Measurements from ENCODE around the gene PSMC1. TPM values are rescaled to one million over a fixed set of nuclear protein-coding genes. Genes with fewer than 3 reads are reported as not detected.

Gene PSMC1
- total RNA-seq, 1 donor from 2014 or later: 84.5 TPM

GRCh38 chr14:90281756-90282155, 25.4 kb downstream of the PSMC1 start:
- TF ChIP-seq CTCF (IDR thresholded peaks at IDR 0.05; ENCODE audit: unreplicated experiment): no peak
- Mint-ChIP-seq H3K27ac (no peak overlapping the region), H3K36me3 (peaks cover 25% of the 10 kb centered on the region), H3K4me3 (no peak overlapping the region), H3K27me3 (ENCODE audit: low read depth) (no peaks in the 10 kb centered on the region), H3K9me3 (no peaks in the 10 kb centered on the region), H3K4me1 (no peaks in the 10 kb centered on the region)
- no peak for DNase-seq (ENCODE audit: low spot score in 2 of 2, unreplicated experiment in 2 of 2)

DNA sequence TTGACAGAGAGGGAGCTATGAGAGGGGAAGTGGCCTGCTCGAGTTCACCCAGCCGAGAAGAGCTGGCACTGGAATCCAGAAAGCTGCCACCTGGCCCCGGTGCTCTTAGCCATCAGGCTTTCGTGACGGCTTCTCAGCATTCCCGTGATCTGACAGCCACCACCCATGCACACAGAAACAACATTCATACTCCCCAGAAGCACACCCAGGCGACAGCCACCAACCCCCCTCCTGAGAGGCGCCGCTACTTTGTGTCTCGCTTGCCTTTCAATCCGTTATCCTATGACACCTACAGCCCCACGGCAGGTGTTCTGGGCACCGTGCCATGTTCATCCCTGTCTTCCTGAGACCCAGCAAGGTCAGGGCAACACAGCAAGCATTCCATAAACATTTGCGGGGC, 31.4 kb downstream of the PSMC1 start:
- Mint-ChIP-seq H3K4me1 (peaks cover 2% of the 10 kb centered on the region), H3K9me3 (no peaks in the 10 kb centered on the region), H3K27ac (no peak overlapping the region), H3K4me3 (no peak overlapping the region), H3K36me3 (peaks cover 31% of the 10 kb centered on the region), H3K27me3 (ENCODE audit: low read depth) (no peaks in the 10 kb centered on the region)
- DNase-seq (ENCODE audit: low spot score in 2 of 2, unreplicated experiment in 2 of 2): no peak
- no peak for TF ChIP-seq CTCF (IDR thresholded peaks at IDR 0.05; ENCODE audit: unreplicated experiment)

DNA sequence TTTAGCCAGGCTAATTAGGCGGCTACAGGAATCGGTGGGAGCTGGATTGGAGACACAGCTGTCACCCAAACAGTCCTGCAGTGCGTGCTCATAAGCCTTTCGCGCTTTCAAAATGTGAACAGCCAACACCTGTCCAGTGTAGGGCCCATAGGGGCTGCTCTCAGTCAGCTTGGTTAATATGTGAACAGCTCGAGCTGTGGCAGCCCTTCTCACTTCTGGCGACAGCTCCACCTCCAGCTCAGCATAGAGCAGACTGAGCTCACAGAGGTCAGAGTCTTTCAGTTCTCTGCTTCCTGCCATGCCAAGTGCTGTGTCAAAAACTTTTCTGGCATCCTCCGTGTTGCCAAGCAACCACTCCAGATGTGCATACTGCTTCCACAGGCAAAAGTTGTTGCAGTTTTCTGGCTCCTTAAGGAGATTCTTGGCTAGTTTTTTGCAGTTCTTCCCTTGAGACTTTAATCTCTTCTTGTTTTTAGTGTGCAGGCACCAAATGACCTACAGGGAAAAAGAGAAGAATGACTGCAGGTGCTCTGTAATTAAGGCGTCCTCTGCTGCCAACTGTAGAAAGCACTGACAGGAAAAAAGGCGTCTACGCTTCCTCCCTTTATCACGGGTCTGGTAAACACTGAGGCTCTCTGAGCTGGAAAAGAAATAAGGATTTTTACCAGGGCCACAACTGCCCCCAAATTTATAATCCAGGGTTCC, 32.5 kb downstream of the PSMC1 start:
- H3K27me3 Mint-ChIP-seq (ENCODE audit: low read depth): no peaks in the 10 kb centered on the region
- peaks cover 32% of the 10 kb centered on the region for H3K36me3 Mint-ChIP-seq
- H3K27ac Mint-ChIP-seq: no peak overlapping the region
- H3K9me3 Mint-ChIP-seq: no peaks in the 10 kb centered on the region
- H3K4me3 Mint-ChIP-seq: no peak overlapping the region
- peaks cover 2% of the 10 kb centered on the region for H3K4me1 Mint-ChIP-seq
- DNase-seq (ENCODE audit: low spot score in 2 of 2, unreplicated experiment in 2 of 2): no peak
- TF ChIP-seq CTCF (IDR thresholded peaks at IDR 0.05; ENCODE audit: unreplicated experiment): no peak

- DNase-seq (ENCODE audit: low spot score in 2 of 2, unreplicated experiment in 2 of 2): no peak
- H3K4me3 Mint-ChIP-seq: no peak overlapping the region
- H3K27ac Mint-ChIP-seq: no peak overlapping the region
- H3K27me3 Mint-ChIP-seq (ENCODE audit: low read depth): no peaks in the 10 kb centered on the region
- H3K36me3 Mint-ChIP-seq: peaks cover 36% of the 10 kb centered on the region
- H3K9me3 Mint-ChIP-seq: no peaks in the 10 kb centered on the region
- TF ChIP-seq CTCF (IDR thresholded peaks at IDR 0.05; ENCODE audit: unreplicated experiment): no peak
- H3K4me1 Mint-ChIP-seq: peaks cover 2% of the 10 kb centered on the region
Measured at GRCh38 chr14:90290337-90291011, 34.1 kb downstream of the PSMC1 start.

- Mint-ChIP-seq H3K4me1 (peaks cover 2% of the 10 kb centered on the region), H3K36me3 (peaks cover 33% of the 10 kb centered on the region), H3K27me3 (ENCODE audit: low read depth) (no peaks in the 10 kb centered on the region), H3K27ac (no peak overlapping the region), H3K4me3 (no peak overlapping the region), H3K9me3 (no peaks in the 10 kb centered on the region)
- DNase-seq (ENCODE audit: low spot score in 2 of 2, unreplicated experiment in 2 of 2): no peak
- no peak for TF ChIP-seq CTCF (IDR thresholded peaks at IDR 0.05; ENCODE audit: unreplicated experiment)
Measured at GRCh38 chr14:90291699-90292098, 35.3 kb downstream of the PSMC1 start.

All from mesothelial cell of epicardium (in vitro differentiated cells).